Breast epithelium (tissue), 3 donors: ENCODE measurements around the gene TMEM80.

Experiments
- CTCF ChIP-seq, 3 donors: fragments of 450-650 bp; IDR thresholded peaks; one replicate each; pipeline ENCODE4 v1.5.1; 2016 to 2017; ENCODE audit warnings: antibody characterized with exemption in 3 of 3, mild to moderate bottlenecking in 3 of 3, moderate library complexity in 3 of 3
- POLR2AphosphoS5 ChIP-seq, 3 donors: sonication (generic); formaldehyde crosslinking; IDR thresholded peaks; one replicate each; pipeline ENCODE4 v1.6.1; 2017; ENCODE audit warnings: antibody characterized with exemption in 3 of 3

- TF ChIP-seq POLR2AphosphoS5 (IDR thresholded peaks at IDR 0.05) (no peak), CTCF (IDR thresholded peaks at IDR 0.05) (no peak)
Observed at GRCh38 chr11:679271-680207, 16.1 kb upstream of the TMEM80 start.
